Fibroblast of skin of right biceps (primary cell): ENCODE measurements around the gene SPCS1.

Source experiments
- DNase-seq: peaks from one replicate; pipeline ENCODE4 v3.0.0-alpha.2; 2013

Gene SPCS1

DNA sequence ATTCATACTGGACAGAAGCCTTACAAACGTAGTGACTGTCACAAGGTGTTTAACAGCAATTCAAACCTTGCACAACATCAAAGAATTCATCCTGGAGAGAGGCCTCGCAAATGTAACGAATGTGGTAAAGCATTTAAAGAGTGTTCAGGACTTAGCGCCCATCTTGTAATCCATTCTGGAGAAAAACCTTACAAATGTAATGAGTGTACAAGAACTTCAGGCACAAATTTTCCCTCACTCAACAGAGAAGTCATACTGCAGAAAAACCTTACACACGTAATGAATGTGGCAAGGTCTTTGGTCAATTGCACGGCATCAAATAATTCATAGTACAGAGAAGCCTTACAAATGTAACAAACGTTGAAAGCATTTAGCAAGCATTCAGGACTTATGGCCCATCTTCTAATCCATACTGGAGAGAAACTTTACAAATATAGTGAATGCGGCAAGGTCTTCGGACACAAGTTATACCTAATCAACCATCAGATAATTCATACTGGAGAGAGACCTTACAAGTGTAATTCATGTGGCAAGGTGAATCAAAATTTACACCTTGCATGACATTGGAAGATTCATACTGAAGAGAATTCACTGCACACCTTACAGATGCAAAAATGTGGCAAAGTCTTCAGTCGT is 27.5 kb downstream of the SPCS1 start:
- DNase-seq: no peak

- no peak for DNase-seq
These were observed 33.8 kb downstream of the SPCS1 start for GRCh38 chr3:52739730-52740129.

- peak; percentile 25 for DNase-seq
These were observed 36.6 kb downstream of the SPCS1 start for GRCh38 chr3:52742418-52743041.

GRCh38 chr3:52743152-52743551 is 37.2 kb downstream of the SPCS1 start:
- DNase-seq: no peak

DNA sequence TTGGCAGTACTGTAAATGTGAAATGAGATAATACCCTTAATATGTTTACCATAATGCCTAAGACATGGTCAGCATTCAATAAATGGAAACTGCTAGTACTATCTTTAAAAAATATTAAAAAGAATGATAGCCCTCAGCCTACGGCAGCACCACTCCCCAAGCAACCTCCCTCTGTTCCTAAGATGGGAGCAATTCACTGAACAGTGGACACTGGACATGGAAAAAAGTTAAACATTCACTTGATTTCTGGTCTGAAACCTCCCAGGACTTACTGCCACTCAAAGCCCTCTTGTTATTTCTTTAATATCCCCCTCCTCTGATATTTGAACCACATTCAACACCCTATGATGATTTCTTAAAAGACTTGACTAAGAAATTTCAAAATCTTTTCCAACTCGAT is 37.8 kb downstream of the SPCS1 start:
- DNase-seq: no peak

GRCh38 chr3:52752045-52752660 is 46.2 kb downstream of the SPCS1 start:
- DNase-seq: no peak

DNA sequence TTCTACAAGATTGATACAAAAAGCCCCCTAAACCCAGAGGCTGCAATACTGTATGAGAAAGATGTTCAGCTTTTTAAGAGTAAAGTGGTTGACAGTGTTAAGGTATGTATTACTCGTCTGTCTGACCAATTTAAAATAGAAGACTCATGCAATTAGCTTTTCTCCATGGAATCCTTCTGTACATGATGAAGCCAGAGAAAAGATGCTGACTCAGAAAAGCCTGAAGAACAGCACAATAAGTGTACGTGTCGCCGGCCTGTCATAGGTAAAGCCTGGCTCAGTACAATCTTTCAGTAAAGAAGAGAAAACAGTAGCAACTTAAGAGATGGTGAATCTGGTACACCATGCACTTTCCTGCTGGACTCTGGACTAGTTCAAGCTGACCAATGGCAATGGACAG is 48.5 kb downstream of the SPCS1 start:
- DNase-seq: peak; percentile 12

GRCh38 chr3:52756141-52756540 is 50.2 kb downstream of the SPCS1 start:
- peak; percentile 3 for DNase-seq
